ENCODE results near the gene UNC45B.
"Not testable (repeated sequence)": the region's sequence is repeated elsewhere in the genome, so short reads cannot be mapped to it uniquely, and the experiment has no call there.

UNC45B gene

GRCh38 chr17:35172321-35172720, 24.7 kb downstream of the UNC45B start:
- not testable (repeated sequence) for DNase-seq (ENCODE audit: low read depth)

DNA sequence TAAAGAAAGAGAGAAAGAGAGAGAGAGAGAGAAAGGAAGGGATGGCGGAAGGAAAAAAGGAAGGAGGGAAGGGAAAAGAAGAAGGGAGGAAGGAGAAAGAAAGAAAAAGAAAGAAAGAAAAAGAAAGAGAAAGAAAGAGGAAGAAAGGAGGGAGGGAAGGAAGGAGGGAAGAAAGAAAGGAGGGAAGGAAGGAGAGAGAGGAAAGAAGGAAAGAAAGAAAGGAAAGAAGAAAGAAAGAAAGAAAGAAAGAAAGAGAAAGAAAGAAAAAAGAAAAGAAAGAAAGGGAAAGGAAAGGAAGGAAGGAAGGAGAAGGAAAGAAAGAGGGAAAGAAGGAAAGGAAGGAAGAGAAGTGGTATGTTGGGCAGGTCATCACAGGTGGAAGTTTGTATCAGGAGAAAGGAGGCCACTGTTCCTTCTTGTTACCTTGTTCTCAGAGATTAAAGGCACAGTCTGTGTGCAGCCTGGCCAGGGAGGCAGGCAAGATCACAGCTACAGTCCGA, 27.3 kb downstream of the UNC45B start:
- no peak for DNase-seq (ENCODE audit: low read depth)

DNA sequence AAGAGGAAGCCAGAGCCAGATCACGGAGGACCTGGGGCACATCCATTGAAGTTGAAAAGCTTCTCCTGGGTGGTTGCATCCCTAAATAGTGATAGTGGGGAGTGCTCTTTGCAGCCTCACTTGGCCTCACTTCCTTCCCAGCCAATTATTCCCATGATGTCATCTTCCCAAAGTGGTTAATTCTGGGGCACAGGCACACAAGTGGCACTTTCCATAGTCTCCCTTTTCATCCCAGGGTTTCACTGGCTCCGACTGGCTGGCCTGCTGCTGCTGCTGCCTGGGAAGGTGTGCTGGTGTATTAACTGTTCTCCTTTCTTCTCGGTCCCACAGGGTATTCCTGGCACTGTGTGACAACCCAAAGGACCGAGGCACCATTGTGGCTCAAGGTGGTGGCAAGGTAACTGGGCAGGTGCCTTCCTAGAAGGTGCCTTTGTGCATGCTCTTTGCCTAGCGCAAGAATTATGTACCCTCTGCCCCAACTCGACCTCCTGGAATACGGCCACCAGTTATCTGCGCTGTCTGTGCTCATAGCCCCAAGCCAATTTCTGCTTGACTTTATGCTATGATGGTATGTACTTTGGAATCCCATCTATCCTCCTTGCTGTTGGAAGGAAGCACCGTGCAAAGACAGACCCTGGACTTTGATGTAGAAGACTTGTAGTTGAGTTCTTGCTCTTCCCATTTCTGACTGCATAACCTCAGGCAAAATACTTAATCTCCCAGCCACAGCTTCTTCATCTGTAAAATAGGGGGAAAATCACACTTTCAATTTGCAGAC, 28.2 kb downstream of the UNC45B start:
- DNase-seq (ENCODE audit: low read depth), result no peak

DNA sequence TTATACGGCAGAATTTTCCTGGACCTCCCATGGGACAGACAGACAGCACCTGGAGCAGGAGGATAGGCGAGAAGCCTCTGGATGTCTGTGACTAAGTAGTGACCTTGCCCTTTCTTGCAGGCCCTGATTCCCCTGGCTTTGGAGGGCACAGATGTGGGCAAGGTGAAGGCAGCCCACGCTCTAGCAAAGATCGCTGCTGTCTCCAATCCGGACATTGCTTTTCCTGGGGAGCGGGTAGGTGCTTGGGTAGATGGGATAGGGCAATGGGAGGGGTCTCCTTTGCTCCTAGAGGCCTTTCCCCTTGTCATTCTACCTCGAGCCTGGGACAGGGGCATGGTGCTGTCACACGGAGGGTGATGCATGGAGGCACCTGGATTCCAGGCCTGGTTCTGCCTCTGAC, 29.3 kb downstream of the UNC45B start:
- no peak for DNase-seq (ENCODE audit: low read depth)

DNA sequence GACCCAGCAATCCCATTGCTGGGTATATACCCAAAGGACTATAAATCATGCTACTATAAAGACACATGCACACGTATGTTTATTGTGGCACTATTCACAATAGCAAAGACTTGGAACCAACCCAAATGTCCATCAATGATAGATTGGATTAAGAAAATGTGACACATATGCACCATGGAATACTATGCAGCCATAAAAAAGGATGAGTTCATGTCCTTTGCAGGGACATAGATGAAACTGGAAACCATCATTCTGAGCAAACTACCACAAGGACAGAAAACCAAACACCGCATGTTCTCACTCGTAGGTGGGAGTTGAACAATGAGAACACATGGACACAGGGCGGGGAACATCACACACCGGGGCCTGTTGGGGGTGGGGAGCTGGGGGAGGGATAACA, 31.8 kb downstream of the UNC45B start:
- not testable (repeated sequence) for DNase-seq (ENCODE audit: low read depth)

- DNase-seq (ENCODE audit: low read depth), result no peak
Observed at GRCh38 chr17:35183332-35183731, 35.7 kb downstream of the UNC45B start.

- no peak for DNase-seq (ENCODE audit: low read depth)
Observed at GRCh38 chr17:35184274-35184673, 36.7 kb downstream of the UNC45B start.

DNA sequence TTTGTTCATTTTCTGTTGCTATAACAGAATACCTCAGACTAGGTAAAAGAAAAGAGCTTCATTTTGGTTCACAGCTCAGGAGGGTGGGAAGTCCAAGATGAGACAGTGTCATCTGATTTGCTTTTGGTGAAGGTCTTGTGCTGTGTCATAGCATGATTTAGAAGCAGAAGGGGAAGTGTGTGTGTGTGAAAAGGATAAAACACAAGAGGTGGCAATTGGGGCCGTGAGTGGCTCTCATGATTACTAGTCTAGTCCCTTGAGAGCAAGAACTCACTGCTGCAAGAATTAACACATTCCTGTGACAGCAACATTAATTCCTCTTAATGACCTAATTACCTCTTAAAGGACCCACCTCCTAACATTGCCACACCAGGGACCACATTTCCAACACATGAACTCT, 38.2 kb downstream of the UNC45B start:
- DNase-seq (ENCODE audit: low read depth), result no peak

DNA sequence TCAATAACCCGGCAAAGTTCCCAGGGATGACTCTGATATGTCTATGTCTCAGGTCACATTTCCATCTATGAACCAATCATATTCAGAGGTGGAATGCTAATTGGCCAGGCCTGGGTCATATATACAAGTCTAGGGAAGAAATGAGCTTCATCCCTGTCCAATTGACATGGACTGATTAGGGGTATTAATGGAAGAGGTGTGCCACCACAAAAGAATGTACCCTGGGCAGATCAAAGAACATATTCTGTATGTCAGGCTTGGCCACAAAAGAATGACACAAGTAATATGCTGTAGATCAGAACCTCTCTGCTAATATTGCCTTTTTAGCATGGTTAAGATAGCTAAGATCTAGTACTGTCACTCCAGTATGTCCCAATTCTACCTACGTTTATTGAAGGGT, 39.9 kb downstream of the UNC45B start:
- no peak for DNase-seq (ENCODE audit: low read depth)

- DNase-seq (ENCODE audit: low read depth), result no peak
Observed at GRCh38 chr17:35188111-35188510, 40.5 kb downstream of the UNC45B start.

- no peak for DNase-seq (ENCODE audit: low read depth)
Observed at GRCh38 chr17:35189291-35189690, 41.7 kb downstream of the UNC45B start.

GRCh38 chr17:35191001-35191695, 43.5 kb downstream of the UNC45B start:
- DNase-seq (ENCODE audit: low read depth), result no peak

GRCh38 chr17:35192708-35193107, 45.1 kb downstream of the UNC45B start:
- DNase-seq (ENCODE audit: low read depth), result no peak

GRCh38 chr17:35194001-35194400, 46.4 kb downstream of the UNC45B start, which contains the start of gene SLC35G3:
Gene SLC35G3 (minus strand): TSS chr17:35194393. CDS start chr17:35194307, 86 bp downstream.
- DNase-seq (ENCODE audit: low read depth), result not testable (repeated sequence)

DNA sequence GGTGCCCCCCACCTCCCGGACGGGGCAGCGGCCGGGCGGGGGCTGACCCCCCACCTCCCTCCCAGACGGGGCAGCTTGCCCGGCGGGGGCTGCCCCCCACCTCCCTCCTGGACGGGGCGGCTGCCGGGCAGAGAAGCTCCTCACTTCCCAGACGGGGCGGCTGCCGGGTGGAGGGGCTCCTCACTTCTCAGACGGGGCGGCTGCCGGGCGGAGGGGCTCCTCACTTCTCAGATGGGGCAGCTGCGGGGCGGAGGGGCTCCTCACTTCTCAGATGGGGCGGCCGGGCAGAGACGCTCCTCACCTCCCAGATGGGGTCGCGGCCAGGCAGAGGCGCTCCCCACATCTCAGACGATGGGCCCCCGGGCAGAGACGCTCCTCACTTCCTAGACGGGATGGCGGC, 47.4 kb downstream of the UNC45B start:
- DNase-seq (ENCODE audit: low read depth), result not testable (repeated sequence)

DNA sequence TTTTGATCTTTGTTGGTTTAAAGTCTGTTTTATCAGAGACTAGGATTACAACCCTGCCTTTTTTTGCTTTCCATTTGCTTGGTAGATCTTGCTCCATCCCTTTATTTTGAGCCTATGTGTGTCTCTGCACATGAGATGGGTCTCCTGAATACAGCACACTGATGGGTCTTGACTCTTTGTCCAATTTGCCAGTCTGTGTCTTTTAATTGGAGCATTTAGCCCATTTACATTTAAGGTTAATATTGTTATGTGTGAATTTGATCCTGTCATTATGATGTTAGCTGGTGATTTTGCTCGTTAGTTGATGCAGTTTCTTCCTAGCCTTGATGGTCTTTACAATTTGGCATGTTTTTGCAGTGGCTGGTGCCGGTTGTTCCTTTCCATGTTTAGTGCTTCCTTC, 55.0 kb downstream of the UNC45B start:
- not testable (repeated sequence) for DNase-seq (ENCODE audit: low read depth)

- no peak for DNase-seq (ENCODE audit: low read depth)
Observed at GRCh38 chr17:35210741-35211140, 63.1 kb downstream of the UNC45B start.

- no peak for DNase-seq (ENCODE audit: low read depth)
Observed at GRCh38 chr17:35212668-35213067, 65.1 kb downstream of the UNC45B start.

GRCh38 chr17:35213412-35213940, 65.9 kb downstream of the UNC45B start:
- no peak for DNase-seq (ENCODE audit: low read depth)

DNA sequence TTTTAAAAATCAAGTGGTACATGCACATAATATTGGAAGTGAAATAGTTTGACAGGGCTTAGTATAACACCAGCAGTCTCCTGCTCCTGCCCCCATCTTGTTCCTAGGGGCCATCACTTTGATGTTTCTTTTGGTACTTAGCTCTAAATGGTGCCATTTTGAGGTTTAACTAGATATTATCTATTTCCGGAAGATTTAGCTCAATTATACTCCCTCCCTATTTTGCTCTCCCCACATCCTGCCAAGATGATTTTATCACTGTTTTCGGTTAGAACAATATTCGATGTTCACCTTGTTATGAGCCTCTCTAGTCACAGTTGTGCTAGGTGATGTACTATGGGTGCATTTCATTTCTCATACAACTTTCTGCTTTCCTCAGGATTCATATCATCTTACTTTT, 66.6 kb downstream of the UNC45B start:
- DNase-seq (ENCODE audit: low read depth), result no peak

DNA sequence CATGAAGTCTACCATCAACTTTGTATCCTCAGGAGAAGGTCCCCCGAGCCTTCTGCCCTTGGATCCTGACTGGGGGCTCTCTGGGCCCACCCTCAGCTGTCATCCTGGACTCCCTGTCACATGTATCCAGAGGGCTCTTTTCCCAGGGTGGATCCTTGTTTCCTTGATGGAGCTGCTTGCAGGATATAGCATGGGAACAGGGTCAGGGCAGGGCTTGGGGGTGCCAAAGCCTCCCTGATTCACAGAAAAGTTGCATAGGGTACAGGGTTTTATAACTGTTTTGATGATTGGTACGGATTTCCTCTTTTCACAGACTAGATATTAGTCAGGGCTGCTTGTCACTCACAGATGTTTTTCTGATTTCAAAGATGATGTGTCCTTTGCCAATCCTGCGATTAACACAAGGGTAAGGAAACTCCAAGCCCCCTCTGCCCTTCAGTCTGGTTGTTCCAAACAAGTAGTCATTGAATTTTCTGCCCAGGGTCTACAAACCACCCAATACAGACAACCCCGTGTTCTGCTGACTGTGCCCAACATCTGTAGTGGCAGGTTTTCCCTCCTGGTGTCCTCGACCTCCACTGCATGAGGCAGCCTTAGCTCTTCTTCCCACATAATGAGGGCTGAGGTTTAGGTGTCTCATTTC, 67.1 kb downstream of the UNC45B start:
- no peak for DNase-seq (ENCODE audit: low read depth)

DNA sequence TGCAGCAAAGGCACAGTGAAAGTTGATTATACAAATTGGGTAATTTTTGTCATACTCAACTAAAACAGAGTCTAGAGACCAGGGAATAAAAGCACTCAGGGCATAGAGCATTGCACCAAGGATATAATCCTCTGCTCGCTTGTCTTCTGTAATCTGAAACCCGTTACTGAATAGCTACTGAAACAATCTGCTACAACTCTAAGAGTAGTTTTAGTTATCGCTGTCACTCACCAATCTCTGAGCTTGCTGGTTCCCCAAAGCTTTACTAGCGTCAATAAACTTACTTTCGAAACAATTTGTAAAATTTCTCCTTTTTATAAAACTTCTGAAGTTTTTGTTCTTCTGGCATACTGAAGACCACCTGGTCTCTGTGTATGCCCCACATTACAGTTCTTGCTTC, 69.5 kb downstream of the UNC45B start:
- no peak for DNase-seq (ENCODE audit: low read depth)

DNA sequence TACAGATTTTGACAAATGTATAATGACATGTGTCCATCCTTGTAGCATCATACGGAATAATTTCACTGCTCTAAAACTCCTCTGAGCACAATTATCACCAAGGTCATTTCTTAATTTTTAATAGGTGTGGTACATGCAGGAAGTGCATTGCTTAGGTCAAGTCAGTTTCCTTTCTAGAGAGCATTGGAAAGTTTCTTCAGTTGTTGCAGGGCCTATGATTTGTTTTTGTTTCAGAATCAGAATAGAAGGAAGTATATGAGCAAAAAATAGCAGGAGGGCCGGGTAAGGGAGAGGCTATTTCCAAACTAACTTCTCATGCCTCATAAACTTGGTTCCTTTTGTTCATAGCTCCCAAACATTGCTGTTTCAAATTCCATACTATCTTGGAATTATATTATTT, 71.3 kb downstream of the UNC45B start:
- no peak for DNase-seq (ENCODE audit: low read depth)

Data from GM04504 (cell line).